ENCODE measurements around the gene INHBE. TPM values are rescaled to one million over a fixed set of nuclear protein-coding genes. Genes with fewer than 3 reads are reported as not detected.
"Not testable (repeated sequence)": the region's sequence is repeated elsewhere in the genome, so short reads cannot be mapped to it uniquely, and the experiment has no call there.

The INHBE gene
- polyA plus RNA-seq, 3 donors = not detected

GRCh38 chr12:57438400-57438799, 16.7 kb upstream of the INHBE start:
- intact Hi-C loops (cut with micrococcal nuclease) = no loop called here

GRCh38 chr12:57439762-57440266, 15.3 kb upstream of the INHBE start:
- Histone ChIP-seq H3K36me3 (replicated peaks in 1 of 2; ENCODE audit: control insufficient read depth in 1 of 2, insufficient read depth in 2 of 2, low read length in 2 of 2) (no peaks in the 10 kb centered on the region), H3K4me1 (ENCODE audit: control insufficient read depth in 1 of 2, insufficient read depth in 2 of 2, low read length in 2 of 2) (no peaks in the 10 kb centered on the region), H3K27ac (ENCODE audit: low read depth in 1 of 2, low read length in 2 of 2) (no peak overlapping the region), H2AFZ (ENCODE audit: insufficient read depth, low read depth, low read length, poor library complexity, severe bottlenecking) (no peak overlapping the region), H3K27me3 (ENCODE audit: control insufficient read depth in 2 of 2, insufficient read depth in 2 of 2, low read length in 2 of 2) (no peaks in the 10 kb centered on the region), H4K20me1 (ENCODE audit: insufficient read depth, low read length) (no peaks in the 10 kb centered on the region), H3K9ac (ENCODE audit: insufficient read depth, low read length, poor library complexity, severe bottlenecking) (no peak overlapping the region), H3K9me3 (replicated peaks in 1 of 2; ENCODE audit: control insufficient read depth in 1 of 2, insufficient read depth in 1 of 2, low read length in 2 of 2) (peaks cover 6 to 7% of the 10 kb centered on the region in 2 donors), H3K4me2 (replicated peaks; ENCODE audit: extremely low read depth, low read length, poor library complexity, severe bottlenecking) (no peak overlapping the region), H3K4me3 (replicated peaks in 1 of 3; ENCODE audit: low read depth in 2 of 3, low read length in 3 of 3) (no peak overlapping the region), H3K79me2 (ENCODE audit: insufficient read depth, low read length) (no peaks in the 10 kb centered on the region)
- H3K27me3 Mint-ChIP-seq (ENCODE audit: low read depth in 3 of 3) = peaks cover 0 to 1% (median 0%) of the 10 kb centered on the region in 3 donors
- H3K36me3 Mint-ChIP-seq = no peaks in the 10 kb centered on the region
- peaks cover 11% of the 10 kb centered on the region for H3K4me1 Mint-ChIP-seq
- no peak overlapping the region for H3K4me3 Mint-ChIP-seq
- DNase-seq = no peak
- 100% methylated on average over 1 of the region's 4 CpGs for WGBS (ENCODE audit: insufficient coverage)
- peaks cover 2 to 21% (median 14%) of the 10 kb centered on the region in 7 donors for H3K9me3 Mint-ChIP-seq
- H3K27ac Mint-ChIP-seq = no peak overlapping the region
- intact Hi-C loops (cut with micrococcal nuclease) = no loop called here
- TF ChIP-seq CTCF (IDR thresholded peaks at IDR 0.05) = no peak

More at GRCh38 chr12:57438400-57438799, 16.7 kb upstream of the INHBE start:
- WGBS (ENCODE audit: insufficient coverage) = no CpG with 5 or more reads among the region's 1 CpG
- Mint-ChIP-seq H3K4me3 (no peak overlapping the region), H3K27ac (no peak overlapping the region), H3K4me1 (peaks cover 11% of the 10 kb centered on the region), H3K9me3 (peaks cover 2 to 21% (median 14%) of the 10 kb centered on the region in 7 donors), H3K27me3 (ENCODE audit: low read depth in 3 of 3) (peaks cover 0 to 1% (median 0%) of the 10 kb centered on the region in 3 donors), H3K36me3 (no peaks in the 10 kb centered on the region)
- H3K4me3 ChIP-seq (replicated peaks in 1 of 3; ENCODE audit: low read depth in 2 of 3, low read length in 3 of 3) = no peak overlapping the region
- DNase-seq = no peak
- H3K4me1 ChIP-seq (ENCODE audit: control insufficient read depth in 1 of 2, insufficient read depth in 2 of 2, low read length in 2 of 2) = no peaks in the 10 kb centered on the region
- no peak overlapping the region for H3K4me2 ChIP-seq (replicated peaks; ENCODE audit: extremely low read depth, low read length, poor library complexity, severe bottlenecking)
- no peak overlapping the region for H3K9ac ChIP-seq (ENCODE audit: insufficient read depth, low read length, poor library complexity, severe bottlenecking)
- no peaks in the 10 kb centered on the region for H3K27me3 ChIP-seq (ENCODE audit: control insufficient read depth in 2 of 2, insufficient read depth in 2 of 2, low read length in 2 of 2)
- no peaks in the 10 kb centered on the region for H3K79me2 ChIP-seq (ENCODE audit: insufficient read depth, low read length)
- TF ChIP-seq CTCF (IDR thresholded peaks at IDR 0.05) = no peak
- peaks cover 6 to 7% of the 10 kb centered on the region in 2 donors for H3K9me3 ChIP-seq (replicated peaks in 1 of 2; ENCODE audit: control insufficient read depth in 1 of 2, insufficient read depth in 1 of 2, low read length in 2 of 2)
- H4K20me1 ChIP-seq (ENCODE audit: insufficient read depth, low read length) = no peaks in the 10 kb centered on the region
- no peak overlapping the region for H2AFZ ChIP-seq (ENCODE audit: insufficient read depth, low read depth, low read length, poor library complexity, severe bottlenecking)
- H3K36me3 ChIP-seq (replicated peaks in 1 of 2; ENCODE audit: control insufficient read depth in 1 of 2, insufficient read depth in 2 of 2, low read length in 2 of 2) = no peaks in the 10 kb centered on the region
- H3K27ac ChIP-seq (ENCODE audit: low read depth in 1 of 2, low read length in 2 of 2) = no peak overlapping the region

GRCh38 chr12:57441393-57441792, 13.7 kb upstream of the INHBE start:
- intact Hi-C loops (cut with micrococcal nuclease); H3K27me3 Mint-ChIP-seq (ENCODE audit: low read depth in 3 of 3); H3K36me3 ChIP-seq (replicated peaks in 1 of 2; ENCODE audit: control insufficient read depth in 1 of 2, insufficient read depth in 2 of 2, low read length in 2 of 2); H3K4me3 ChIP-seq (replicated peaks in 1 of 3; ENCODE audit: low read depth in 2 of 3, low read length in 3 of 3); H3K79me2 ChIP-seq (ENCODE audit: insufficient read depth, low read length); H3K27ac Mint-ChIP-seq; H3K36me3 Mint-ChIP-seq; H2AFZ ChIP-seq (ENCODE audit: insufficient read depth, low read depth, low read length, poor library complexity, severe bottlenecking); H3K4me2 ChIP-seq (replicated peaks; ENCODE audit: extremely low read depth, low read length, poor library complexity, severe bottlenecking); H3K9me3 ChIP-seq (replicated peaks in 1 of 2; ENCODE audit: control insufficient read depth in 1 of 2, insufficient read depth in 1 of 2, low read length in 2 of 2); DNase-seq; H3K27ac ChIP-seq (ENCODE audit: low read depth in 1 of 2, low read length in 2 of 2); H3K4me3 Mint-ChIP-seq; H3K4me1 ChIP-seq (ENCODE audit: control insufficient read depth in 1 of 2, insufficient read depth in 2 of 2, low read length in 2 of 2); H3K27me3 ChIP-seq (ENCODE audit: control insufficient read depth in 2 of 2, insufficient read depth in 2 of 2, low read length in 2 of 2); H3K4me1 Mint-ChIP-seq; H3K9ac ChIP-seq (ENCODE audit: insufficient read depth, low read length, poor library complexity, severe bottlenecking); H4K20me1 ChIP-seq (ENCODE audit: insufficient read depth, low read length): not testable (repeated sequence)
- no CpG with 5 or more reads among the region's 2 CpGs for WGBS (ENCODE audit: insufficient coverage)
- peaks cover 2 to 21% (median 14%) of the 10 kb centered on the region in 7 donors for H3K9me3 Mint-ChIP-seq
